GM18505 (cell line): Measurements from ENCODE around the gene DGKG.

ENCODE experiments used
- ATAC-seq: cut with Tn5 transposase; IDR thresholded peaks from one replicate; pipeline ENCODE4 v1.9.1; 2021; ENCODE audit not compliant: unreplicated experiment
- POLR2A ChIP-seq: IDR thresholded peaks from 4 replicates; pipeline ENCODE4 v1.6.1; 2011; ENCODE audit warnings: borderline replicate concordance; ENCODE audit not compliant: insufficient read depth, insufficient read length; ENCODE audit errors: extremely low read depth

DGKG gene

DNA sequence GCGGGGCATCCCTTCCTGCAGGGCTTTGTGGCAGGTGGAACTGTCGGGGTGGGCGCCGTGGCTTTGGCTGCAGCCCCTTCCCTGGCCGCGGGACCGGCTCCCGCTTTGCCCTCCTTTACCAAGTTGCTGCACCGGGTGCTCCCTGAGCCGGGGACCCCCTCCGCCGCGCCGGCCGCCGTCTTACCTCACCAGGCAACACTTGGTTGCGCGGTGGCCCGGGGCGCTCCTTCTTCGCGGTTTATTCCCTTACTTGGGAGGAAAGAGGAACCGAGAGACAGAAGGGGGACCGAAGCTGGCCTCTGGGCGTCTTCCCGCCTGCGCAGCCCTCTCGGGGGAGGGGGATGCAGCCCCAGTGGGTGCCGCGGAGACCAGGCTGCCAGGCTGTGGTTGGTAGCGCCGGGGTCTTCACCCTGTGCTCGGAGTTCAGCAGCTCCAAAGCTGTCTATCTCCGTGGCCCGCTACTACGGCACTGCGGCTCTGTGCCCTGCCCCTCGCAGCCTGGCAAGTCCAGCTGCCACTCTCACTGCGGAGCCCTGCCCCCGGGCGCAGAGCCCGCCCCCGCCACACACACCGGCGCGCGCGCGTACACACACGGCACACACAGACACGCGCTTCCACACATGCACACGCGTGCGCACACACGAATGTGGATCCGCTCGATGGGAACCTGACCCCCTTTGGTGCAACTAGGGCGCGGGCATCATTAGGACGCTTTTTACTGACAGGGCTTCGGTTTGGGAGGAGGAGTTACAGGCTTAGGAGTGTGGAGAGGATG lies at the start of gene DGKG:
Gene DGKG, minus strand, starts transcription at position 473 of the 775 bp plus-strand sequence. CDS start 41,775 bp downstream, outside the sequence.
- ATAC-seq: peak; percentile 61
- no peak for TF ChIP-seq POLR2A

DNA sequence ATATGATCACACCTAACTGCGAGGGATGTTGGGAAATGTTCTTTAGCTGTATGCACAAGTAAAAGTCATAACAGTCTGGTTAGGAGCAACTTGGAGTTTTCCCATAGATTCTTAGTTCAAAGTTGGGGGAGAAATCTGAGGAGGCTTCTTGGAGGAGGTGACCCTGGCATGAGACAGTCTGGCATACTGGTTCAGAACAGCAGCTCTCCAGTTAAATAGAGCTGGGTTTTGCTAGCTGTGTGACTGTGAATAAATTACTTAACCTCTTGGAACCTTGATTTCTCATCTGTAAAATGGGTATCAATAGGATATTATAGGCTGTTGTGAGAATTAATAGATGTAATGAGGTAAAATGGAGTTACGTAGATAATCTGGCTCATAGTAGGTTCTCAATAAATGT lies 49.1 kb upstream of the DGKG start:
- ATAC-seq: no peak
- no peak for TF ChIP-seq POLR2A

DNA sequence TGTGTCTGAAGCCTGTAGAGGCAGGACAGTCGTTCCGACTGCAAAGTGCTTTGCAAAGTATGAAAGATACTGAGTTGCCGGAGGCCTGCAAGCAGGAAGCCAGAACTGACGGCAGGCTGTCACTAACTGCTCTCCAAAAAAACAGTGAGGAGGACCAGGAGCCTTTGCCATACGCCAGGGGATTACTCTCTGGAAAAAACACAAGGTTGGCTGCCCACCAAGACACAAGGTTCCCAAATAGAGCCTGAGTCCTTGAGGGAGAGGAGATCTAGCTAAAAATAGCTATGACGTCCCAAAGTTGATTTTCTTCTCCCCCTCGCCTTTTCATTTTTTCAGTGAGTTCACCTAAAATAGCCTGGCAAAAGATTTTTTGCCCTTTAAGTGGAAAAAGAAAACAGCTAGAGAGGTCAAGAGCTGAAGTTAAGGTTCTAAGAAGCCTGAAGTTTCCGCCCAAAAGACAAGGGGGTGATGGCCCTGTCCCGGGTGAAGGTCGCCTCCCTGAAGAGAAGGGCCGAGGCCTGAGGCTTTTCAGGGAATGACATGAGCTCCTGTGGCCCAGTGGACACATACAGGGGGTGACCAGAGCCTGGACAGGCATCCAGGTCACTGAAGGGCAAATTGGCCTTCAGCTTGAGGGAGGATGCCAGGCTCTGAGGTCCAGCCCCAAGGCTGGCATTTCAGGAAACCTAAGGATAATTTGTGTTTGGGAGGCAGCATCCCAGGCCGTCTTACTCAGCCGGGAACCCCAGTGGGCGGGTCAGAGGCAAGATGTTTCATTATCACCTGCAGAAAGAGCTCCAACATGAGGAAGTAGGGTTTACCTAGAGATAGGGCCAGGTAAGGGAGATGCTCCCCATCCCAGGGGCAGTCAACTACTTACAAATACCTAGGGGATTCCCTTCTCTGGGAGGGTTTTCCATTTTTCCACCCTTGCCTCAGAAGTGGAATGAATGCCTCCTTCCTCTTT lies 44.9 kb upstream of the DGKG start:
- no peak for ATAC-seq

DNA sequence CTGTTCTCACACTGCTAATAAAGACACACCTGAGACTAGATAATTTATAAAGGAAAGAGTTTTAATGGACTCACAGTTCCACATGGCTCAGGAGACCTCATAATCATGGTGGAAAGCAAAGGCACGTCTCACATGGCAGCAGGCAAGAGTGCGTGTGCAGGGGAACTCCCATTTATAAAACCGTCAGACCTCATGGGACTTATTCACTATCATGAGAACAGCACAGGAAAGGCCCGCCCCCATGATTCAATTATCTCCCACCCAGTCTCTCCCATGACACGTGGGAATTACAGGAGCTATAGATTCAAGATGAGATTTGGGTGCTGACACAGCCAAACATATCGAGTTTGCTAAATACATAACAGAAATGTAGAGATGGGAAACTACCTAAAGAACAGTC lies 39.5 kb upstream of the DGKG start:
- TF ChIP-seq POLR2A: no peak
- ATAC-seq: no peak

More for the DNA sequence above, 44.9 kb upstream of the DGKG start:
- TF ChIP-seq POLR2A: no peak

DNA sequence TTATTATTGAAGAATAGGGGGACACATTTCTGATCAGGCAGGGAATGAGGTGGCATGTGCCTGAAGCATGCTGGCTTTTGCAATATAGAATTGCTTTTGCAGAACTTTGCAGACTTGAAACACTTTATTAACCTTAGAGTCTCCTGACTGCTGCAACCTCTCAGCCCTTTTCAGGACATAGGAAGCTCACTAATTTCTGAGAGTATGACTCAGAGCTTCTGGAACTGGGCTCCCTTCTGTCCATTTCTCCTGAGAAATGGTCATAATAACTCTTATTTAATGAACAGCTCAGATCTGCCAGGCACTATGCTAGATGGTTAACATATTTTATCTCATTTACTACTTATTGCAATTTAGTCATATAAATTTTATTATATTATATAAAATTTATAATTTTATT lies 38.6 kb upstream of the DGKG start:
- TF ChIP-seq POLR2A: no peak
- no peak for ATAC-seq

DNA sequence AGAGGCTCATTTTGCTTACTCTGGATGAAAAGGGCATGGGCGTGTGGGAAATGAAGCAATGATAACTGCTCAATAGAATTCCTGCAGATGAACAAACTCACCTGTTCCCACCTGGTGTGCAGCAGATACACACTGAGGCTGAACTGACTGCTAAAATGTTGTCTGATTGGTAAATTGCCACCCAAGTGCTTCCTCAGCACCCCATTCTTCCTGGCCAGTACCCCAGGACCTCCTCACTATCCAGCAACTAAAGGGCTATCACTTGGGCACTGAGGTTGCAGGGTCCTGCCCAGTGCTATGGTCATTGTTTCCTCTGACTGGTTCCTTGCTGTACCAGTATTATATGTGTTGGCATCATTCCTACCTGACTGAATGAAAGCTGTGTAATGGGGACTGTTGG lies 38.0 kb upstream of the DGKG start:
- TF ChIP-seq POLR2A: no peak
- no peak for ATAC-seq

DNA sequence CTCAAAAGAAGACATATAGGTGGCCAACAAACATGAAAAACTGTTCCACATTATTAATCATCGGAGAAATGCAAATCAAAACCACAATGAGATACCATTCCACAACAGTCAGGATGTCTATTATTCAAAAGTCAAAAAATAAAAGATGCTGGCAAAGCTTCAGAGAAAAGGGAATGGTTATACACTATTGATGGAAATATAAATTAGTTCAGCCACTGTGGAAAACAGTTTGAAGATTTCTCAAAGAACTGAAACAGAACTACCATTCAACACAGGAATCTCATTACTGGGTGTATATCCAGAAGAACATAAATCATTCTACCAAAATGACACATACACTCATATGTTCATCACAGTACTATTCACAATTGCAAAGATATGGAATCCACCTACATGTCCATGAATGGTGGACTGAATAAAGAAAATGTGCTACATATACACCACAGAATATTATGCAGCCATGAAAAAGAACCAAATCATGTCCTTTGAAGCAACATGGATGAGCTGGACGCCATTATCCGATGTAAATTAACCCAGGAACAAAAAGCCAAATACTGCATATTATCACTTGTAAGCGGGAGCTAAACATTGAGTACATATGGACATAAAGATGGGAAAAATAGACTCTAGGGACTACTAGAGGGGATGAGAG lies 32.7 kb upstream of the DGKG start:
- ATAC-seq: no peak
- no peak for TF ChIP-seq POLR2A

DNA sequence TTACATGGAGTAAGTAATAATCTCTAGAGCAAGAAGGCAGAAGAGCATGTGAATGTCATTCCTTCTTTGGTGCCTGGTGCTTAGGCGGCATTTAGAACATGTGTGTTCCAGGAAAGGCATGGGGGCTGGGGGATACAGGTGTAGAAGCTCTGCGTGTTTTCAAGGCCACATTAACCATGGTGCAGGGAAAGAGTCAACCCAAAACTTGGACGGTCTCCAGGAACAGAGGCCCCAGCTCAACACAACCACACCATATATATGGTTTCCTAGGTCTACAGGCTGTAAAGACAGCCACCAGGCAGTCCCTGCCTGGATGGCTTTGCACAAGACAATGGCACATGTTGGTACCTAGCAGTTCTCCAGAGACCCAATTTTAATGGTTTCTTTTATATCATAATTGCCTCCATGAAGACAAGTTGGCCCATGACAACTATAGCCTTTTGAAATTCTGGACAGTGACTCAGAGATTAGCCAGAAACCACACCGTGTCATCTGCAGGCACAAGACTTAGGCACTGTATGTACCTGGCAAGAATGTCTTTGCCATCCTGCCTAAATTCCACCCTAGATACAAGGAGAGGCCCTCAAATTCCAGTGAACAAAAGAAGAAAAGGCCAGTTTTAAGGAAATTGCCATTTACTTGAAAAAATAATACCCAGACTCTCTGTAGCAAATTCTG lies 25.0 kb upstream of the DGKG start:
- no peak for ATAC-seq
- no peak for TF ChIP-seq POLR2A

DNA sequence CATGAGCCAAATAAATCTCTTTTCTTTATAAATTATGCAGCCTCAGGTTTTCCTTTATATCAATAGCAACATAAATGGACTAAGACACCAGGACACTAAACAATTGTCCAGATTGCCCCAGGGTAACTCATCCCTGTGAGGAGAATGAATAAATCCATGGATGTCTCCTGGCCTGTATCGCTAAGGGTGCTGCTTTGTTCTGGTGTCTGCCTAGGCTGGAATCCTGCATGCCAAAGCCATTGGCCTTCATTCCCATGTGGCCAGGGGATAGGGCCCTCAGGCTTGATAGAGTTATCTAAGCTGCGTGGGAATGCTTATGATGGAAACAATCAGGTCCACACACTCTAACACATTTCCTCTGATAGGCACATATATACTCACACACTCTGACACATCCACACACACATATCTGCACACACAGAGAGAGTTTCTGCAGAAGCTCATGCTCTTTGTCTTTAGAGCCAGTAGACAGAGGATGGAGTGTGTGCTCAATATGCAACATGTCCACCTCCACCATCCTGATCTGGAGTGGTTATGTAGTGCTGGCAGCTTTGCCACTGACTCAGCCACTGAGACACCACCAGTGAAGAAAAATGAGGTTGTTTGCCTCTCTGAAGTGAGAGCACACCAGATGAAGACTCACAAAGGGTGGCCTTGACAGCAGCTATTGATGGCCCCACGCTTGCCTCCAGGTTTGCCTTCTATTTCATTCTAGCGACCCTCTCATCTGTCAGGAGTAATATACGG lies 24.0 kb upstream of the DGKG start:
- no peak for TF ChIP-seq POLR2A
- ATAC-seq: no peak

DNA sequence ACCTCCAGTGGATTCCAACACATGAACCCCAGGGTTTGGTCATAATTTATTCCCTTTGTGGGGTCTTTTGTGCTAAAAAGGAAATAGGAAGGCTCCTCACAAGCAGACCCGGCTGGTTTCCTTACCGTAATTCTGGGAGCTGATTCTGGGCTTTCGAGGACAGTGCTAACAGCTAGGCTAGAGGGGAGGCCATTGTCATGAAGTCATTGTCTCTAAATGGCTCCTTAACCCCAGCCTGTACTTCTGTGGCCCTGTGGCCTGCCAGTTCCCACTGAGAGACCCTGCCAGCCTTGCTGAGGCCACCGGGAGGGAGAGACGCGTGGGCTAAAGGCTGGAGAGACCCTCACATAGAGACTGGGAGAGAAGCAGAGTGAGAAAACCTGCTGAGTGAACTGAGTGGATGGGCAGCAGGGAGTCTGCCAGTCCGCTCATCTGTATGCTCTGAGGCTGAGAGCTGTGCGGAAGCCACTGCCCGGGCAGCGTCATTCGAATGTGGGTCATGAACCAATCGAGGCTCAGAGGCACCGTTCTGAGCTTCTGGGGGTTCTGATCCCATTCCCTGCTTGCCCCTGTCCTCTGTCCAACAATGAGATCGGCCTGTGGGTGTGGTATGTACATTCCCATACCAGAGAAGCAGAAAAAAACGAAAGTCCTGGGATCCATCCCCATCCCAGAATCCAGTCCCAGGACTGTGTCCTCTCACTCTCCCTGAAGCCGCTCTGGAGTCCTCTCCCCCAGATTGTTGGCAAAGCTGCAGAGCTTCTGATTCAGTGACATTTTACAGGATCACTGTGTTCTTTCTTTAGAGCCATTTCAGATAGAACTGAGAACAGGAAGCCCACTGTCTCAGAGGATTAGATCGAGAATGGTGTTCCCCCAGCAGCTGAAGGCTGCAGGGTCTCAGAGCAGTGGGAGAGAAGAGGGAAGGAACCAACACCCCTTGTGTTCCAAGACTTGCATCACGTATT lies 21.3 kb upstream of the DGKG start:
- TF ChIP-seq POLR2A: no peak

DNA sequence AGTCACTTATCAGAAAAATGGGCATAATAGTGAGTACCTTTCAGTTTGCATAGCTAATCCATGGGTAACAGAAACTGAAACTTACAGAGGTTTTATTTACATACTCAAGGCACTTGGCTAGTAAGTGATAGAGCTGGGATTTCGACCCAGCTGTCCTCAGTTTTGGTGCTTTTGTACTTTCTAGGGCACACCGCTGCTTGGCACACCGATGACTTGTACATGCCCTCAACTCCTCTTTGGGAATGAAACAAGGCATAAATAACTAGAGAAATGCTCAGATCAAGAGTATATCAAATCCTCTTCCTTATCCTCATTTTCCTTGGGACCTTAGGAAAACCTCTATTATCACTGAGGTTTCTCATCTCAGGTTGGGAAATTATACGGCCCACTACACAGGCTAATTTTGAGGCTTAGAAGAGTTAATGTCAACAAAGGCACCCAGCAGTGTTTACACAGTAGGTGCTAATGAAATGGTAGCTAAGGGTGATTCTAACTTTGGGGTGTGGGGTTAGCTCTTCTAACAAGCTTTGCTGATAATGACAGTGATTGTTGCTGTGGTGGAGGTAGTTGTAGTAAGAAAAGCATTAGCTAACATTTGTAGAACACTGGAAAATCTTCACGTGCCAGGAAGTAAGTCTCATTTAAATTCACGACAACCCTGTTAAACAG lies 20.3 kb upstream of the DGKG start:
- no peak for ATAC-seq
- no peak for TF ChIP-seq POLR2A

More for the DNA sequence above, 21.3 kb upstream of the DGKG start:
- no peak for ATAC-seq
